Measurements from ENCODE around the gene ACAD10.

The ACAD10 gene

GRCh38 chr12:111764120-111764821 lies 78.4 kb downstream of the ACAD10 start:
- H3K27me3 Mint-ChIP-seq: peaks cover 2% of the 10 kb centered on the region
- H3K4me3 Mint-ChIP-seq: peak overlapping the region; percentile 50
- no peak for DNase-seq (ENCODE audit: low spot score in 2 of 2)
- H3K36me3 Mint-ChIP-seq: peaks cover 2% of the 10 kb centered on the region
- ATAC-seq (ENCODE audit: low read depth): peak; percentile 63
- H3K4me1 Mint-ChIP-seq: peaks cover 59% of the 10 kb centered on the region
- peak overlapping the region; percentile 71 for H3K27ac Mint-ChIP-seq
- H3K9me3 Mint-ChIP-seq: peaks cover 3% of the 10 kb centered on the region

GRCh38 chr12:111766608-111767361 lies 80.9 kb downstream of the ACAD10 start, which contains the start of gene ALDH2:
ALDH2 (plus strand) TSS chr12:111766933; CDS start chr12:111766983, 50 bp downstream.
- ATAC-seq (ENCODE audit: low read depth) (peak; percentile 54), DNase-seq (ENCODE audit: low spot score in 2 of 2) (peak in 1 of 2 donors; percentile 44)
- peaks cover 2% of the 10 kb centered on the region for H3K27me3 Mint-ChIP-seq
- peaks cover 2% of the 10 kb centered on the region for H3K36me3 Mint-ChIP-seq
- peak within 1 kb of the TSS; percentile 88 for H3K4me3 Mint-ChIP-seq
- H3K4me1 Mint-ChIP-seq: peaks cover 38% of the 10 kb centered on the region
- H3K27ac Mint-ChIP-seq: peak within 1 kb of the TSS; percentile 66
- peaks cover 3% of the 10 kb centered on the region for H3K9me3 Mint-ChIP-seq

- Mint-ChIP-seq H3K36me3 (peaks cover 2% of the 10 kb centered on the region), H3K9me3 (peaks cover 3% of the 10 kb centered on the region), H3K4me3 (peak overlapping the region; percentile 88), H3K27me3 (peaks cover 2% of the 10 kb centered on the region), H3K27ac (peak overlapping the region; percentile 66), H3K4me1 (peaks cover 32% of the 10 kb centered on the region)
- DNase-seq (ENCODE audit: low spot score in 2 of 2) (no peak), ATAC-seq (ENCODE audit: low read depth) (no peak)
Observed at GRCh38 chr12:111767362-111768158, 81.7 kb downstream of the ACAD10 start.

GRCh38 chr12:111768159-111768895 lies 82.5 kb downstream of the ACAD10 start:
- peak overlapping the region; percentile 88 for H3K4me3 Mint-ChIP-seq
- DNase-seq (ENCODE audit: low spot score in 2 of 2) (no peak), ATAC-seq (ENCODE audit: low read depth) (no peak)
- H3K36me3 Mint-ChIP-seq: peaks cover 2% of the 10 kb centered on the region
- peaks cover 27% of the 10 kb centered on the region for H3K4me1 Mint-ChIP-seq
- H3K27ac Mint-ChIP-seq: no peak overlapping the region
- peaks cover 3% of the 10 kb centered on the region for H3K9me3 Mint-ChIP-seq
- peaks cover 2% of the 10 kb centered on the region for H3K27me3 Mint-ChIP-seq

GRCh38 chr12:111769599-111769998 lies 83.7 kb downstream of the ACAD10 start:
- Mint-ChIP-seq H3K36me3 (peaks cover 2% of the 10 kb centered on the region), H3K9me3 (peaks cover 3% of the 10 kb centered on the region), H3K27ac (no peak overlapping the region), H3K27me3 (peaks cover 2% of the 10 kb centered on the region), H3K4me3 (no peak overlapping the region), H3K4me1 (peaks cover 21% of the 10 kb centered on the region)
- DNase-seq (ENCODE audit: low spot score in 2 of 2): no peak
- no peak for ATAC-seq (ENCODE audit: low read depth)

GRCh38 chr12:111773801-111774551 lies 88.1 kb downstream of the ACAD10 start:
- H3K4me1 Mint-ChIP-seq: peaks cover 19% of the 10 kb centered on the region
- H3K9me3 Mint-ChIP-seq: no peaks in the 10 kb centered on the region
- H3K27ac Mint-ChIP-seq: peak overlapping the region; percentile 45
- H3K27me3 Mint-ChIP-seq: no peaks in the 10 kb centered on the region
- DNase-seq (ENCODE audit: low spot score in 2 of 2) (peak in 1 of 2 donors; percentile 18), ATAC-seq (ENCODE audit: low read depth) (peak; percentile 61)
- no peaks in the 10 kb centered on the region for H3K36me3 Mint-ChIP-seq
- no peak overlapping the region for H3K4me3 Mint-ChIP-seq

GRCh38 chr12:111775205-111776193 lies 89.6 kb downstream of the ACAD10 start:
- peak overlapping the region; percentile 100 for H3K27ac Mint-ChIP-seq
- DNase-seq (ENCODE audit: low spot score in 2 of 2): peak; percentile 70
- no peaks in the 10 kb centered on the region for H3K27me3 Mint-ChIP-seq
- peak overlapping the region; percentile 79 for H3K4me3 Mint-ChIP-seq
- no peaks in the 10 kb centered on the region for H3K9me3 Mint-ChIP-seq
- H3K36me3 Mint-ChIP-seq: peaks cover 3% of the 10 kb centered on the region
- peaks cover 19% of the 10 kb centered on the region for H3K4me1 Mint-ChIP-seq
- peak; percentile 98 for ATAC-seq (ENCODE audit: low read depth)

- Mint-ChIP-seq H3K9me3 (no peaks in the 10 kb centered on the region), H3K27me3 (no peaks in the 10 kb centered on the region), H3K4me1 (peaks cover 19% of the 10 kb centered on the region), H3K27ac (no peak overlapping the region), H3K36me3 (peaks cover 9% of the 10 kb centered on the region), H3K4me3 (no peak overlapping the region)
- DNase-seq (ENCODE audit: low spot score in 2 of 2) (no peak), ATAC-seq (ENCODE audit: low read depth) (no peak)
Observed at GRCh38 chr12:111776836-111777344, 91.0 kb downstream of the ACAD10 start.

GRCh38 chr12:111777345-111778045 lies 91.6 kb downstream of the ACAD10 start:
- H3K36me3 Mint-ChIP-seq: peaks cover 10% of the 10 kb centered on the region

GRCh38 chr12:111780166-111780565 lies 94.3 kb downstream of the ACAD10 start:
- Mint-ChIP-seq H3K4me1 (peaks cover 8% of the 10 kb centered on the region), H3K36me3 (peaks cover 12% of the 10 kb centered on the region), H3K9me3 (no peaks in the 10 kb centered on the region), H3K4me3 (no peak overlapping the region), H3K27ac (peak overlapping the region; percentile 7), H3K27me3 (no peaks in the 10 kb centered on the region)
- no peak for ATAC-seq (ENCODE audit: low read depth)
- DNase-seq (ENCODE audit: low spot score in 2 of 2): no peak

More at GRCh38 chr12:111777345-111778045, 91.6 kb downstream of the ACAD10 start:
- Mint-ChIP-seq H3K9me3 (no peaks in the 10 kb centered on the region), H3K27ac (no peak overlapping the region), H3K27me3 (no peaks in the 10 kb centered on the region), H3K4me1 (peaks cover 19% of the 10 kb centered on the region), H3K4me3 (no peak overlapping the region)
- ATAC-seq (ENCODE audit: low read depth) (no peak), DNase-seq (ENCODE audit: low spot score in 2 of 2) (no peak)

- H3K36me3 Mint-ChIP-seq: peaks cover 12% of the 10 kb centered on the region
- H3K4me3 Mint-ChIP-seq: no peak overlapping the region
- H3K27me3 Mint-ChIP-seq: no peaks in the 10 kb centered on the region
- peak overlapping the region; percentile 7 for H3K27ac Mint-ChIP-seq
- no peaks in the 10 kb centered on the region for H3K9me3 Mint-ChIP-seq
- H3K4me1 Mint-ChIP-seq: peaks cover 5% of the 10 kb centered on the region
- DNase-seq (ENCODE audit: low spot score in 2 of 2) (no peak), ATAC-seq (ENCODE audit: low read depth) (no peak)
Observed at GRCh38 chr12:111780615-111781014, 94.8 kb downstream of the ACAD10 start.

Measured in memory B cell (primary cell).